Spleen (tissue), 7 donors: ENCODE measurements around the gene PRELID3B.
A peak's percentile ranks its signal among the peaks of the same experiment; 100 is the strongest.

Experiments used
- CTCF ChIP-seq, 11 experiments: fragments of 200-600 bp in 7 of 11; fragments of 450-650 bp in 4 of 11; sonication (generic) in 4 of 11; IDR thresholded peaks in 8 of 11; conservative IDR thresholded peaks in 3 of 11; 1 replicate in 7 of 11; 2 replicates in 4 of 11; pipeline versions ENCODE4 v1.4.0 to v1.8.0; 2016 to 2021; ENCODE audit warnings: antibody characterized with exemption in 11 of 11, inconsistent platforms in 4 of 11, mild to moderate bottlenecking in 1 of 11
- POLR2AphosphoS5 ChIP-seq, 3 donors: sonication (generic); formaldehyde crosslinking; IDR thresholded peaks; one replicate each; pipeline ENCODE4 v1.5.1; 2017; ENCODE audit warnings: antibody characterized with exemption in 3 of 3
- donor health status: DM: no; HTN: no; CAD: no; lungs with moderate emphysema.
- donor health status: DM: no; HTN: no; CAD: no.
- donor health status: DM: no; HTN: no; CAD: no.

GRCh38 chr20:58990651-58991445 lies 51.7 kb downstream of the PRELID3B start:
- TF ChIP-seq CTCF (IDR thresholded peaks at IDR 0.05 in 8 of 11, conservative IDR thresholded peaks at IDR 0.05 in 3 of 11) (no peak), POLR2AphosphoS5 (IDR thresholded peaks at IDR 0.05) (peak; percentile 24 to 48 (median 46))
